ENCODE results near the gene CD276. TPM values are rescaled to one million over a fixed set of nuclear protein-coding genes. Genes with fewer than 3 reads are reported as not detected.
A peak's percentile ranks its signal among the peaks of the same experiment; 100 is the strongest.

CD276 gene
- total and polyA plus RNA-seq, 2 donors, result 40.6 to 55.4 TPM

GRCh38 chr15:73679180-73679579 lies 5.0 kb upstream of the CD276 start:
- H3K4me3 ChIP-seq (ENCODE audit: low read depth, low read length), result no peak overlapping the region
- no peaks in the 10 kb centered on the region for H3K36me3 ChIP-seq (ENCODE audit: insufficient read depth)
- no peaks in the 10 kb centered on the region for H3K4me1 ChIP-seq (ENCODE audit: insufficient read depth)
- WGBS, result 85% methylated on average over 3 of the region's 3 CpGs
- H3K27ac ChIP-seq (ENCODE audit: low read depth), result no peak overlapping the region
- no peak for DNase-seq (ENCODE audit: extremely low spot score)

GRCh38 chr15:73679964-73680363 lies 4.2 kb upstream of the CD276 start:
- Histone ChIP-seq H3K36me3 (ENCODE audit: insufficient read depth) (no peaks in the 10 kb centered on the region), H3K4me3 (ENCODE audit: low read depth, low read length) (no peak overlapping the region), H3K27ac (ENCODE audit: low read depth) (no peak overlapping the region), H3K4me1 (ENCODE audit: insufficient read depth) (no peaks in the 10 kb centered on the region)
- no peak for DNase-seq (ENCODE audit: extremely low spot score)
- 93% methylated on average over 6 of the region's 6 CpGs for WGBS

- WGBS, result 95% methylated on average over 2 of the region's 2 CpGs
- Histone ChIP-seq H3K27ac (ENCODE audit: low read depth) (no peak overlapping the region), H3K4me1 (ENCODE audit: insufficient read depth) (no peaks in the 10 kb centered on the region), H3K36me3 (ENCODE audit: insufficient read depth) (no peaks in the 10 kb centered on the region), H3K4me3 (ENCODE audit: low read depth, low read length) (no peak overlapping the region)
- no peak for DNase-seq (ENCODE audit: extremely low spot score)
Measured at GRCh38 chr15:73680549-73680948, 3.6 kb upstream of the CD276 start.

- Histone ChIP-seq H3K4me3 (ENCODE audit: low read depth, low read length) (no peak overlapping the region), H3K36me3 (ENCODE audit: insufficient read depth) (no peaks in the 10 kb centered on the region), H3K27ac (ENCODE audit: low read depth) (no peak overlapping the region), H3K4me1 (ENCODE audit: insufficient read depth) (no peaks in the 10 kb centered on the region)
- WGBS, result 68% methylated on average over 3 of the region's 3 CpGs
- DNase-seq (ENCODE audit: extremely low spot score), result no peak
Measured at GRCh38 chr15:73681063-73681462, 3.1 kb upstream of the CD276 start.

- Histone ChIP-seq H3K4me1 (ENCODE audit: insufficient read depth) (no peaks in the 10 kb centered on the region), H3K4me3 (ENCODE audit: low read depth, low read length) (no peak overlapping the region), H3K27ac (ENCODE audit: low read depth) (no peak overlapping the region), H3K36me3 (ENCODE audit: insufficient read depth) (no peaks in the 10 kb centered on the region)
- WGBS, result 70% methylated on average over 3 of the region's 3 CpGs
- no peak for DNase-seq (ENCODE audit: extremely low spot score)
Measured at GRCh38 chr15:73681856-73682599, 2.2 kb upstream of the CD276 start.

- H3K27ac ChIP-seq (ENCODE audit: low read depth), result no peak overlapping the region
- H3K4me3 ChIP-seq (ENCODE audit: low read depth, low read length), result no peak overlapping the region
- H3K4me1 ChIP-seq (ENCODE audit: insufficient read depth), result no peaks in the 10 kb centered on the region
- WGBS, result 78% methylated on average over 14 of the region's 14 CpGs
- DNase-seq (ENCODE audit: extremely low spot score), result no peak
- no peaks in the 10 kb centered on the region for H3K36me3 ChIP-seq (ENCODE audit: insufficient read depth)
Measured at GRCh38 chr15:73682600-73683090, 1.5 kb upstream of the CD276 start.

GRCh38 chr15:73683257-73683776 lies 866 bp upstream of the CD276 start:
- WGBS, result 49% methylated on average over 7 of the region's 7 CpGs
- no peak overlapping the region for H3K27ac ChIP-seq (ENCODE audit: low read depth)
- H3K4me3 ChIP-seq (ENCODE audit: low read depth, low read length), result no peak overlapping the region
- H3K4me1 ChIP-seq (ENCODE audit: insufficient read depth), result no peaks in the 10 kb centered on the region
- no peak for DNase-seq (ENCODE audit: extremely low spot score)
- no peaks in the 10 kb centered on the region for H3K36me3 ChIP-seq (ENCODE audit: insufficient read depth)

GRCh38 chr15:73684581-73685455 lies 635 bp downstream of the CD276 start:
- Histone ChIP-seq H3K36me3 (ENCODE audit: insufficient read depth) (no peaks in the 10 kb centered on the region), H3K4me3 (ENCODE audit: low read depth, low read length) (peak overlapping the region; percentile 85), H3K4me1 (ENCODE audit: insufficient read depth) (no peaks in the 10 kb centered on the region), H3K27ac (ENCODE audit: low read depth) (peak overlapping the region; percentile 60)
- WGBS, result 1% methylated on average over 52 of the region's 52 CpGs
- DNase-seq (ENCODE audit: extremely low spot score), result no peak

- Histone ChIP-seq H3K4me3 (ENCODE audit: low read depth, low read length) (no peak overlapping the region), H3K27ac (ENCODE audit: low read depth) (no peak overlapping the region), H3K36me3 (ENCODE audit: insufficient read depth) (no peaks in the 10 kb centered on the region), H3K4me1 (ENCODE audit: insufficient read depth) (no peaks in the 10 kb centered on the region)
- WGBS, result 66% methylated on average over 6 of the region's 6 CpGs
- no peak for DNase-seq (ENCODE audit: extremely low spot score)
Measured at GRCh38 chr15:73685981-73686380, 1.8 kb downstream of the CD276 start.

GRCh38 chr15:73686781-73687256 lies 2.6 kb downstream of the CD276 start:
- WGBS, result 48% methylated on average over 4 of the region's 4 CpGs
- DNase-seq (ENCODE audit: extremely low spot score), result no peak
- no peaks in the 10 kb centered on the region for H3K36me3 ChIP-seq (ENCODE audit: insufficient read depth)
- no peaks in the 10 kb centered on the region for H3K4me1 ChIP-seq (ENCODE audit: insufficient read depth)
- no peak overlapping the region for H3K27ac ChIP-seq (ENCODE audit: low read depth)
- H3K4me3 ChIP-seq (ENCODE audit: low read depth, low read length), result no peak overlapping the region

- Histone ChIP-seq H3K27ac (ENCODE audit: low read depth) (no peak overlapping the region), H3K36me3 (ENCODE audit: insufficient read depth) (no peaks in the 10 kb centered on the region), H3K4me3 (ENCODE audit: low read depth, low read length) (no peak overlapping the region), H3K4me1 (ENCODE audit: insufficient read depth) (no peaks in the 10 kb centered on the region)
- 94% methylated on average over 2 of the region's 2 CpGs for WGBS
- DNase-seq (ENCODE audit: extremely low spot score), result no peak
Measured at GRCh38 chr15:73687351-73687750, 3.2 kb downstream of the CD276 start.

- Histone ChIP-seq H3K4me1 (ENCODE audit: insufficient read depth) (no peaks in the 10 kb centered on the region), H3K4me3 (ENCODE audit: low read depth, low read length) (no peak overlapping the region), H3K27ac (ENCODE audit: low read depth) (no peak overlapping the region), H3K36me3 (ENCODE audit: insufficient read depth) (no peaks in the 10 kb centered on the region)
- no peak for DNase-seq (ENCODE audit: extremely low spot score)
- WGBS, result 87% methylated on average over 6 of the region's 6 CpGs
Measured at GRCh38 chr15:73688455-73688854, 4.3 kb downstream of the CD276 start.

GRCh38 chr15:73691396-73691795 lies 7.2 kb downstream of the CD276 start:
- no peaks in the 10 kb centered on the region for H3K36me3 ChIP-seq (ENCODE audit: insufficient read depth)
- H3K4me3 ChIP-seq (ENCODE audit: low read depth, low read length), result no peak overlapping the region
- 36% methylated on average over 6 of the region's 6 CpGs for WGBS
- no peaks in the 10 kb centered on the region for H3K4me1 ChIP-seq (ENCODE audit: insufficient read depth)
- DNase-seq (ENCODE audit: extremely low spot score), result no peak
- no peak overlapping the region for H3K27ac ChIP-seq (ENCODE audit: low read depth)
